ENCODE results near the gene KHK.

GRCh38 chr2:27145682-27146081 lies 59.1 kb downstream of the KHK start:
- TF ChIP-seq ZNF274 (IDR thresholded peaks at IDR 0.05; ENCODE audit: low read depth, low read length) (no peak), YY1 (IDR thresholded peaks at IDR 0.05; ENCODE audit: insufficient read depth, insufficient read length) (no peak), SUZ12 (IDR thresholded peaks at IDR 0.05; ENCODE audit: extremely low read depth, insufficient read depth, insufficient read length) (no peak)
